Duodenal mucosa (tissue), 2 donors: ENCODE data around the gene TSPAN12.

ENCODE experiments used
- H3K27ac ChIP-seq: one replicate; pipeline ENCODE4 v1.7.0; 2013; ENCODE audit warnings: low read depth, low read length
- H3K27me3 ChIP-seq, 2 donors: one replicate each; pipeline ENCODE4 v1.7.0; 2013; ENCODE audit warnings: low read length in 2 of 2, control low read depth in 1 of 2; ENCODE audit not compliant: insufficient read depth in 2 of 2, control insufficient read depth in 1 of 2
- H3K36me3 ChIP-seq, 2 donors: one replicate each; pipeline ENCODE4 v1.7.0; 2013; ENCODE audit warnings: low read length in 2 of 2, control low read depth in 1 of 2; ENCODE audit not compliant: insufficient read depth in 2 of 2, control insufficient read depth in 1 of 2
- H3K4me1 ChIP-seq, 2 donors: one replicate each; pipeline ENCODE4 v1.7.0; 2013; ENCODE audit warnings: low read length in 2 of 2, control low read depth in 1 of 2; ENCODE audit not compliant: insufficient read depth in 2 of 2, control insufficient read depth in 1 of 2
- H3K4me3 ChIP-seq, 2 donors: one replicate each; pipeline ENCODE4 v1.7.0; 2013; ENCODE audit warnings: low read length in 2 of 2, low read depth in 1 of 2
- H3K9ac ChIP-seq, 2 donors: one replicate each; pipeline ENCODE4 v1.7.0; 2013; ENCODE audit warnings: low read length in 2 of 2, low read depth in 1 of 2
- H3K9me3 ChIP-seq, 2 donors: one replicate each; pipeline ENCODE4 v1.7.0; 2013; ENCODE audit warnings: low read length in 2 of 2, control low read depth in 1 of 2; ENCODE audit not compliant: control insufficient read depth in 1 of 2

Gene TSPAN12

GRCh38 chr7:120843109-120843508 is 14.8 kb downstream of the TSPAN12 start:
- Histone ChIP-seq H3K36me3 (no peaks in the 10 kb centered on the region), H3K9me3 (no peaks in the 10 kb centered on the region), H3K9ac (no peak overlapping the region), H3K27me3 (no peaks in the 10 kb centered on the region), H3K27ac (no peak overlapping the region), H3K4me3 (no peak overlapping the region), H3K4me1 (peaks cover 9 to 22% of the 10 kb centered on the region in 2 donors)

- peaks cover 0 to 19% of the 10 kb centered on the region in 2 donors for H3K4me1 ChIP-seq
- H3K27ac ChIP-seq = no peak overlapping the region
Measured at GRCh38 chr7:120842121-120842621, 15.8 kb downstream of the TSPAN12 start.

GRCh38 chr7:120841608-120842007 is 16.3 kb downstream of the TSPAN12 start:
- no peaks in the 10 kb centered on the region for H3K36me3 ChIP-seq
- H3K4me3 ChIP-seq = no peak overlapping the region

More at GRCh38 chr7:120842121-120842621, 15.8 kb downstream of the TSPAN12 start:
- Histone ChIP-seq H3K36me3 (no peaks in the 10 kb centered on the region), H3K9me3 (no peaks in the 10 kb centered on the region), H3K9ac (no peak overlapping the region), H3K4me3 (no peak overlapping the region), H3K27me3 (no peaks in the 10 kb centered on the region)

GRCh38 chr7:120838281-120838682 is 19.7 kb downstream of the TSPAN12 start:
- Histone ChIP-seq H3K4me3 (no peak overlapping the region), H3K27me3 (no peaks in the 10 kb centered on the region), H3K36me3 (peaks cover 0 to 6% of the 10 kb centered on the region in 2 donors), H3K27ac (no peak overlapping the region), H3K9ac (no peak overlapping the region), H3K4me1 (peaks cover 0 to 8% of the 10 kb centered on the region in 2 donors), H3K9me3 (no peaks in the 10 kb centered on the region)

More at GRCh38 chr7:120841608-120842007, 16.3 kb downstream of the TSPAN12 start:
- H3K27me3 ChIP-seq = no peaks in the 10 kb centered on the region
- no peak overlapping the region for H3K27ac ChIP-seq
- H3K9ac ChIP-seq = no peak overlapping the region
- H3K9me3 ChIP-seq = no peaks in the 10 kb centered on the region
- H3K4me1 ChIP-seq = peaks cover 0 to 19% of the 10 kb centered on the region in 2 donors

- no peaks in the 10 kb centered on the region for H3K27me3 ChIP-seq
Measured at GRCh38 chr7:120837599-120837998, 20.3 kb downstream of the TSPAN12 start.

GRCh38 chr7:120836556-120837115 is 21.3 kb downstream of the TSPAN12 start:
- H3K36me3 ChIP-seq = peaks cover 0 to 6% of the 10 kb centered on the region in 2 donors
- H3K4me3 ChIP-seq = no peak overlapping the region
- H3K4me1 ChIP-seq = no peaks in the 10 kb centered on the region
- H3K9ac ChIP-seq = no peak overlapping the region
- H3K9me3 ChIP-seq = no peaks in the 10 kb centered on the region
- H3K27ac ChIP-seq = no peak overlapping the region
- no peaks in the 10 kb centered on the region for H3K27me3 ChIP-seq

More at GRCh38 chr7:120837599-120837998, 20.3 kb downstream of the TSPAN12 start:
- peaks cover 0 to 6% of the 10 kb centered on the region in 2 donors for H3K36me3 ChIP-seq
- no peak overlapping the region for H3K9ac ChIP-seq
- H3K9me3 ChIP-seq = no peaks in the 10 kb centered on the region
- H3K4me1 ChIP-seq = peaks cover 0 to 8% of the 10 kb centered on the region in 2 donors
- H3K4me3 ChIP-seq = no peak overlapping the region
- no peak overlapping the region for H3K27ac ChIP-seq

GRCh38 chr7:120834726-120835125 is 23.2 kb downstream of the TSPAN12 start:
- H3K4me1 ChIP-seq = no peaks in the 10 kb centered on the region
- peaks cover 0 to 6% of the 10 kb centered on the region in 2 donors for H3K36me3 ChIP-seq
- no peak overlapping the region for H3K4me3 ChIP-seq
- H3K9me3 ChIP-seq = no peaks in the 10 kb centered on the region
- H3K27me3 ChIP-seq = no peaks in the 10 kb centered on the region
- no peak overlapping the region for H3K27ac ChIP-seq
- H3K9ac ChIP-seq = no peak overlapping the region

GRCh38 chr7:120833546-120833945 is 24.4 kb downstream of the TSPAN12 start:
- Histone ChIP-seq H3K4me3 (no peak overlapping the region), H3K4me1 (no peaks in the 10 kb centered on the region), H3K27ac (no peak overlapping the region), H3K9ac (no peak overlapping the region), H3K9me3 (no peaks in the 10 kb centered on the region), H3K27me3 (no peaks in the 10 kb centered on the region), H3K36me3 (peaks cover 0 to 6% of the 10 kb centered on the region in 2 donors)

GRCh38 chr7:120832803-120833202 is 25.1 kb downstream of the TSPAN12 start:
- H3K27me3 ChIP-seq = no peaks in the 10 kb centered on the region
- no peaks in the 10 kb centered on the region for H3K9me3 ChIP-seq
- no peak overlapping the region for H3K4me3 ChIP-seq
- H3K4me1 ChIP-seq = no peaks in the 10 kb centered on the region
- H3K36me3 ChIP-seq = peaks cover 0 to 6% of the 10 kb centered on the region in 2 donors
- no peak overlapping the region for H3K9ac ChIP-seq
- H3K27ac ChIP-seq = no peak overlapping the region

- no peak overlapping the region for H3K27ac ChIP-seq
- H3K36me3 ChIP-seq = peaks cover 0 to 4% of the 10 kb centered on the region in 2 donors
- no peak overlapping the region for H3K9ac ChIP-seq
- no peaks in the 10 kb centered on the region for H3K27me3 ChIP-seq
- H3K9me3 ChIP-seq = no peaks in the 10 kb centered on the region
- H3K4me3 ChIP-seq = no peak overlapping the region
- no peaks in the 10 kb centered on the region for H3K4me1 ChIP-seq
Measured at GRCh38 chr7:120831260-120831659, 26.7 kb downstream of the TSPAN12 start.
